Stimulated activated CD4-positive, alpha-beta T cell treated with anti-CD3 and anti-CD28 coated beads, TNF-alpha, amount 100 ng/mL, for 4 hours (primary cell): ENCODE data around the gene GLO1.

ENCODE experiments used
- DNase-seq, 3 experiments: peaks; one replicate each; pipeline ENCODE4 v3.0.0-alpha.2; 2020; ENCODE audit warnings: low read depth in 3 of 3

GLO1 gene

GRCh38 chr6:38671885-38672467, 31.0 kb downstream of the GLO1 start:
- DNase-seq = no peak

DNA sequence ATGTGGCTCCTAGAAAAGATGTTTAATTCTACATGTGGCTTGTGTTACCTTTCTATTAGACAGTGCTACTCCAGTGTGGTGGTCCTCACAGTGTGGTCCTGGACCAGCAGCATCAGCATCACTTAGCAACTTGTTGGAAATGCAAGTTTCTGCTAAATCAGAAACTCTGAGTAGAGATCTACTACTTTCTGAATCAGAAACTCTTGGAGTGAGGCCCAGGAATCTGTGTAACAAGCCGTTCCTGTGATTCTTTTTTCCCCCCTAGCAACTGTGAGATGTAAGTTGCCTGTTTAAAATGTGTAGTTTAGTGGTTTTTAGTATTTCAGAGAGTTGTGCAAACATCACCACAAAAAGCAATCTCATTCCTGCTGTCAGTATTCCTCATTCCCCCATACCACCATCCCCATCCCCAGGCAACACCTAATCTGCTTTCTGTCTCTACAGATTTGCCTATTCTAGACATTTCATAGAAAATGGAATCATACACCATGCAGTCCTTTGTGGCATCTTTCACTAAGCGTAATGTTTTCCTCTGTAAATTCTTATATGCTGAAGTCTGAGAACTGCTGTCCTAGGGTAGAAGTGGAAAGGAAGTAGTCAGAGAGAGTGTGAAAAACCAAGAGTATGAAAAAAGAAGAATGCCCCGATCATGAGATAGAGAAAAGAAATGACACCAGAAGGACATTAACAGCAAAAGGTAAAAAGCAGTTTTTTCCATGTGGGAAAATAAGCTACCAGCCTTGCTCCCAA, 44.4 kb downstream of the GLO1 start:
- no peak for DNase-seq

DNA sequence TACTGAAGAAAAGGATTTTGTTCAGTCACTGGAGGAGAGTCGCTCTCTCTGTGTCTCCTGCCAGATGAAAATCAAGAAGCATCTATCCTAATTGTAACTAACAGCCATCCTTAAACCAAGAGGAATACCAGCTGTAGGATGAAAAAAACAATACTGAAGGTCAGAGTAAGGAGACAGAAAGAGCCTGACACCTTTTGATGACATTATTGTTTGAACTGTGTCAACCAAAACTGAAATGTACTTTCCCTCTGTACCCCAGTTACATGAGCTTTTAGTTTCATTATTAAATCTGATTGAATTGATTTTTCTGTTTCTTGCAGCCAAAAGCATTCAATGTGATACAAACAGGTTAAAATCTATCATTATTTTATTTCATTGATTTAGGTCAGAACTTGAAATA, 46.0 kb downstream of the GLO1 start:
- DNase-seq = no peak

GRCh38 chr6:38654263-38654662, 48.7 kb downstream of the GLO1 start:
- DNase-seq = no peak

DNA sequence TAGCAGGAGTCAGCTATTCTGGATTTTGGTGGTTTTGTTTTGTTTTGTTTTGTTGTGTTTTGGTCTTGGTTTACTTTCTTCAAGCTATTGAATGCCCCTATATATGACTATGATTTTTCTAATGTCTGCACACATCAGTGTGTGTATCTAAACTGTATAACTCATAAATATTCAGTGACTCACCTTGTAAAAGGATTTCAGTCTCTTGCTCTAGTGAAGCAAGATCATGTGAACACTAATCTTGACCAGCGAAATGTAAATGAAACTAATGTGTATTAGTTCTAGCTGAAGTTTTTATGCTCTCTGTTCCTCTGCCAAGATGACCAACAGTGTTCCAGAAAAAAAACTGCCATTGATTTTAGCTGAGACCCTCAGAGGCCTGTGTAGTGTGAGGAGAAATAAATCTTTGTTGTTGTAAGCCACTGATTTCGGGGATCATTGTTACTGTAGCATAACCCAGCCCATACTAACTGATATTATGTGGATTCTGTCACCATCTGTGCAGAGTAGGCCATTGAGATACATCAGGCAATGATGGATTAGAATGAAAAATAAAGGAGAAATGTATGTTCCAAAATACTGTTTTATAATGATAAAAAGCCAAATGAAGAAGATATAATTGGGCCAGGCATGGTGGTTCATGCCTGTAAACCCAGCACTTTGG, 51.7 kb downstream of the GLO1 start:
- DNase-seq = no peak

GRCh38 chr6:38650207-38650752, 52.7 kb downstream of the GLO1 start:
- DNase-seq = no peak

DNA sequence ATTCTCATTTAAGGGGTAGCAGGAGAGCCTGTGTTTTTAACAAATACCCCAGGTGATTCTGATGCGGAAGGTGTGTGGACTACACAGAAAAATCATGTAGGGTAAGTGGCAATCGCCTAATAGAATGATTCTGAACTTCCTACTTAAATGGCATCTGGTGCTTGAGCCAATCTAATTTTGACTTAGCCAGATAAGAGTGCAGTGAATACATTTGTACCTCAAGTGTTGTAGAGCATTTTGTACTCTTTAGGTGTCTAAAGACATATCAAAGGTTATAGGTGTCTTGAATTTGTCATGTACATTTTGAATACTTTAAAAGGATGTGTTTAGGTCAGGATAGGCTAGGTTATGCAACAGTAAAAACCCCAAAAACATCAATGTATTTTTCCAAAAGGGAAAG, 53.2 kb downstream of the GLO1 start:
- no peak for DNase-seq

GRCh38 chr6:38648629-38649028, 54.3 kb downstream of the GLO1 start:
- DNase-seq = no peak

DNA sequence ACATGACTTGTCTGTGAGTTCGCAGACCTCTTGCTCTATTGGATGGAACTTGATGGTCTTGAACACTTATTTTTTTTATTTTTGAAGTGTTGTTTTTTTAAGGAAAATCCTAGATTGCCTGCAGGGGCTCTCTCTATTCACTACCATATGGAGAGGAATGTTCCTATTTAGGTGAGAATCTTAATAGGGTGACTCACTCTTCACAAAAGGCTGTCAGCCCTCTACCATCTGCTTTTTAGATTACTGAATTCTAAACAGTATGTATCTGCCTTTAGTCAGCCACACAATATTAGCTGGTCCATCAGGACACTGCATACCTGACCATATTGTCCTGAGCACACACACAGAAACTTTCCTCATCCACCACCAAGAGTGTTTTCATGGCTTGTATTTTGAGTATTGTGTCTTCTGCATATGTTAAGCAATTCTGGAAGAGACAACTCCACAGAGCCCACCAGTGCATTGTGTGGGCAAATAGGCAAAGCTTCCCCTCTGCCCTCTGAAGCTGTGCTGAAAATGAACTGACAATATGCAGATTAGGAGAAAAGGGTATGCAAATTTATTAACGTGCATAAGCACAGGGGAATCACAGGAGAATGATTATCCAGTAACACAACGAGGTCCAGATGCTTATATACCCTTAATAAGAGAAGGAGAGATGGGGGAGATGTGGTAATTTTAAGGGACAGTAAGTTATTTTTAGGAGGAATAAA, 56.6 kb downstream of the GLO1 start:
- DNase-seq = no peak

DNA sequence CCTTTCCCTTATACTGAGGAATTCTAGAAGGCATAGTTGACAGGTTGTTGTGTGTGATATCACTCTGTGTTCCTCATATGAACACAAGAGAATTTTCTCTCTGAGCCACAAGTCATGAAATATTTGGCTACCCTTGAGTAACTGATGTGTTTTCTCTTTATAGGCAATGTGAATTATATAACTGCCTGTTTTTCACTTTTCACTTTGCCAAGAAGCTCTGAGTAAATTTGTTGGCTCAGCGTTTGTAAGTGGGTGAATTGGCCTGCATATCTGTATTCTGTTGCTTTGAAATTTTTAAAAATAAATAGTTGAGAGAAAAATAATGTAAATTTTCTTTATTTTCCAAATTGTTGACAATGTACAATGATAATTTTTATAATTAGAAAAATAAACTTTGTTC, 58.0 kb downstream of the GLO1 start:
- DNase-seq = no peak

- no peak for DNase-seq
These were observed 62.6 kb downstream of the GLO1 start for GRCh38 chr6:38640216-38640909.

DNA sequence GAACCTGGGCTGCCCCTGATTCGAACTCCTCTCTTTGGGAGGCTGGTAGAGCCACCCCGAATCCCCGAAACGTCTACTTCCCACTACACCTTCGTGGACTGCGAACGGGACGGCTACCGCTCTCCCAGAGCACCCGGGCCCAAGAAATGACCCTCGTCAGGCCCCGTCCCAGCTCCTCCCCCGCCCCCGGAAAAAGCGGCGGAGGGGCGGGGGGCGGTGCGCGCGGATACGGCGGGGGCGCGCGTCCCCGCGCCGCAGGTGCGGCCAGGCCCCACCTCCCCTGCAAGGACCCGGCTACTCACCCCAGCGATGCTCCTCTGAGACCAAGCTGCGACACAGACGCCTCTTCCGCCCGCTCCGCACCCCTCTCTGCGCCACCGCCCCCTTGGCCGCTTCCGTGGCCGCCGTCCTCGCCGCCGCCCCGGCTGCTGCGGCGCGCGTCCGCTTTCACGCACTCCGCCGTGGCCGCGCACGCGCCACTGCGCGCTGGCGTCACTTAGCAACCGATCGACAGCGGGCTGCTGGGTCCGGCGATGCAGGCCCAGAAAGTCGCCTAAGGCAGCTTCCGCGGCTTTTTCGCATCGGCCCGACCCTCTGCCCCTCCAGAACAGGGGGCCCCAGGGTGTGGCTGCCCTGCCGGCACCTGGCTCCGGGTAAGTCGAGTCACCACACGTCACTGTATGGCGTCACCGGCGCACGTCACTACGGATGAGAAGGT, 63.3 kb downstream of the GLO1 start, which contains the start of gene BTBD9:
BTBD9 (minus strand) TSS at position 432 of the 718 bp plus-strand sequence.
- peak; percentile 46 to 66 (median 65) for DNase-seq

- peak; percentile 35 to 51 (median 42) for DNase-seq
These were observed 63.9 kb downstream of the GLO1 start for GRCh38 chr6:38638941-38639497.

GRCh38 chr6:38637756-38638155, 65.2 kb downstream of the GLO1 start:
- DNase-seq = no peak

- DNase-seq = no peak
These were observed 66.9 kb downstream of the GLO1 start for GRCh38 chr6:38636027-38636426.

DNA sequence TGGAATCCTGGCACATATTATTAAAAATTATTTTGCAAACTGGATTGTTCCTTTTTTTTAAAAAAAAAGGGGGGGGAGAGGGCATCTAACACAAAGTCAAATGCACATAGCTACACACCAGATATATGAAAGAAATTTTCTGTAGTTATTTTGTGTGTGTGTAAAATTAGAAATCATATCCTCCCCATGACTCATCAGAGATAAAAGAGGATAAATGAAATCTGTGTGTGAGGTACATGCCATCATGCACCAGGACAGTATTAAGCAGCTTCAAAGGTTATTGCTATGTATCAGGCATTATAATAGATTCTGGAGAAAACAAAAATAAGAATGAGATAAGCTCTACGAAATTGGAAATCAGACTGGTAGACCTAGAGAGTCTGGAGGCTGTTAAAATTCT, 68.4 kb downstream of the GLO1 start:
- DNase-seq = no peak

DNA sequence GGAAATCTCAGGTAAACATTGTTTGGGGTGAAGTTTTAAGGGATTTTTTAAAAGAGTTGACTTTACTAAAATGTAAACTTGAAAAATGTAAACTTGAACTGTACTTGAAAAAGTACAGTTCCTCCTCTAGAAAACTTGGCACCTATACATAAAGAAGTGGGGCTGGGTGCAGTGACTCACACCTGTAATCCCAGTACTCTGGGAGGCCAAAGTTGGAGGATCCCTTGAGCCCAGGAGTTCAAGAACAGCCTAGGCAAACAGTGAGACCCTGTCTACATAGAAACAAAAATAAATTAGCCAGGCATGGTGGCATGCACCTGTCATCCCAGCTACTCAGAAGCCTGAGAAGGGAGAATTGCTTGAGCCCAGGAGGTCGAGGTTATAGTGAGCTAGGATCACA, 70.5 kb downstream of the GLO1 start:
- no peak for DNase-seq

- DNase-seq = no peak
These were observed 71.7 kb downstream of the GLO1 start for GRCh38 chr6:38631186-38631783.
